ENCODE data around the gene IGLL5. TPM values are rescaled to one million over a fixed set of nuclear protein-coding genes. Genes with fewer than 3 reads are reported as not detected.

IGLL5 gene
- total RNA-seq, 1 donor from 2014 or later: not detected

- DNase-seq (ENCODE audit: low read depth) (no peak), FAIRE-seq (no peak)
- TF ChIP-seq CTCF (IDR thresholded peaks at IDR 0.05; ENCODE audit: insufficient read depth, low read length, severe bottlenecking): no peak
- Histone ChIP-seq H3K36me3 (ENCODE audit: control insufficient read depth, insufficient read depth, low read length) (no peaks in the 10 kb centered on the region), H3K27me3 (ENCODE audit: control insufficient read depth, insufficient read depth, low read length) (no peaks in the 10 kb centered on the region), H3K4me3 (ENCODE audit: low read depth, low read length) (no peak overlapping the region)
Observed at GRCh38 chr22:22945195-22945594, 57.6 kb downstream of the IGLL5 start.

Other genes with a start within 250 kb of the IGLL5 start
- not detected in 2 replicates for gene GGTLC2, start 243.2 kb upstream of the IGLL5 start, total RNA-seq
- gene GNAZ, start 182.7 kb downstream of the IGLL5 start, total RNA-seq: under 0.01 TPM in 2 replicates